CD4-positive, alpha-beta T cell treated with Interleukin-6 for 4 hours (primary cell): Measurements from ENCODE around the gene SCML1.

ENCODE experiments used
- DNase-seq: peaks from one replicate; pipeline ENCODE4 v3.0.0-alpha.2; 2020; ENCODE audit warnings: mixed read lengths

SCML1 gene

GRCh38 chrX:17801431-17801830 is 64.1 kb downstream of the SCML1 start:
- no peak for DNase-seq

- DNase-seq, result no peak
Observed at GRCh38 chrX:17802756-17803155, 65.5 kb downstream of the SCML1 start.

GRCh38 chrX:17803449-17803848 is 66.2 kb downstream of the SCML1 start:
- DNase-seq, result no peak
